Limb (tissue), 2 donors: ENCODE results near the gene VIPR2.

Experiments
- DNase-seq, 2 donors: peaks; one replicate each; pipeline ENCODE4 v3.0.0-alpha.2; 2016; ENCODE audit errors: extremely low spot score in 2 of 2

Gene VIPR2

DNA sequence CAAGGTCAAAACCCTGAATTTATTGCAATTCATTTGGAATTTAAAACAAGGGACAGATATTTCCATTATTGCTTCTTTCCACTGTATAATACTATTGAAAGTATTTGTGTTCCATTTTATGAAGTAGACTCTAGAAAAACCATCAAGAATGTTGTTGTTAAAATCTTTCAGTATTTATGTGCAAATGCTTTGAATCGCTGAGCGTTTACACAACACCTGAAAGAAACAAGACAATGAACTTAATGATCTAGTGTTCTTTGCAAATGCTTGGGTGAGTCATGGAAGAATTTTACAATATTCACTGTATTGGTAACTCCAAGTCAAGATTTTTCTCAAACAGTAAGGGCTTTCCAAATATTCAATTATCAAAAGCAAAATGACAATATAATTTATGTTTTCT lies 97.1 kb downstream of the VIPR2 start:
- no peak for DNase-seq

DNA sequence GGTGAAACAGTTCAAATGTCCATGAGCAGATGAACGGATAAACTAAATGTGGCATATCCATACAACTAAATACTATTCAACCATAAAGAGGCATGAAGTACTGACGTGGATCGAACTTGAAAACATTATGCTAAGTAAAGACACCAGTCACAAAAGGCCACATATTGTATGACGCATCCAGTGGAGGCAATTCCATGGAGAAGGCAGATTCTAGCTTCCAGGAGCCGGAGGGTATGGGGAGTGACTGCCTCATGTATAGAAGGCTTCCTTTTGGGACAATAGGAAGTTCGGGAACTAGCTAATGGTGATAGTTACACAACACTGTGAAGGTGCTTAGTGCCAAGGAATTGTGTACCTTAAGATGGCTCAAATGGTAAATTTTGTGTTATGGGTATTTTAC lies 98.4 kb downstream of the VIPR2 start:
- no peak for DNase-seq

DNA sequence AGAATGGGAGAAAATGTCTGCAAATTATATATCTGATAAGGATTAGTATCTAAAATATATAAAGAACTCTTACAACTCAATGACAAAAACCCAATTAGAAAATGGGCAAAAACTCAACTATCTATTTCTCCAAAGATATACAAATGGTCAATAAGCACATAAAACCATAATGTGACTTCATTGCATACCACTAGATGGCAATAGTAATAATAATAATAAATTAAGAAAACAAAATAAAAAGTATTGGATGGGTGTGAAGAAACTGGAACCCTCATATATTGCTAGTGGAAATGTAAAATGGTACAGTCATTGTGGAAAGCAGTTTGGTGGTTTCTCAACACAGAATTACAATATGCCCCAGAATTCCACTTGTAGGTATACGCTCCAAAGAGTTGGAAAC lies 98.8 kb downstream of the VIPR2 start:
- no peak for DNase-seq

DNA sequence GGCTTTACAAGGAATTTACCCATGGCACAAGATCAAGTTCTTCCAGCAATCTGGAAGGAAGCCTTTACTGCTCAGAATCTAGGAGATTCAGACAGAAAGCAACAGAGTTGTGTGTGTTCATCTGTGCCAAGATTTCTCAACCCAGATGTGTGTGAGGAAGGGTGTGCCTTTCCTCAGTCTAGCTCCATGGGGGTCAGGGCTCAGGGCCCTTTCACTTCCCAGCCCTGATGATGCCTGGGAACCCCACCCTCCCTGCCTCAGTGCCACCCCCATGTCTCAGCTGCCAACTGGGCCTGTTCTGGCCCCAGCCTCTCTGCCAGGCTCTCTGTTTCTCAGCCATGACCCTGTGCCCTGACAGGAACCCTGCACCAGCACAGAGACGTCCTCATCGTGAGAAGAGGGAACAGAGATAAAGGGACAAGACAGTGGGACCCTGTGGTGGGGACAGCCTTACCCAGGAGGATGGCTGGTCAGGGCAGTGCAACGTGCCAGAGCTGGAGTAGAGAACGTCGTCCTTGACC lies 102.0 kb downstream of the VIPR2 start:
- no peak for DNase-seq

DNA sequence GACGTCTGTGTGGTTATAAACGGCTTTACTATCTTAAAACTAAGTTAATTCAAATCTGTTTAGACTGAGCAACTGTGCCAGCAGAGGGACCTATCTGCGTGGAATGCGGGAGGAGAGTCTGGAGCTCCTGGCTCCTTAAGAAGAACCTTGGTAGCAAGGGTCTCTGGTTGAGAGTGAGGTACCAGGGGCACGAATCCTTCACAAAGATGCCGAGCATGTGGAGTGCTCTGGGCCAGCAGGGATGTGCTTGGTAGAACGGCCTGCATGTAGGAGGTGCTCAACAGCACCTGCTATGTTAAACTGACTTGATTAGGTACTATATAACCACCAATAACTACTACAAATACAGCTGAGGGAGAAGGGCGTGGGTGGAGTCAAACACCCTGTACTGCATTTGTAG lies 102.6 kb downstream of the VIPR2 start:
- peak in 1 of 2 donors; percentile 8 for DNase-seq

DNA sequence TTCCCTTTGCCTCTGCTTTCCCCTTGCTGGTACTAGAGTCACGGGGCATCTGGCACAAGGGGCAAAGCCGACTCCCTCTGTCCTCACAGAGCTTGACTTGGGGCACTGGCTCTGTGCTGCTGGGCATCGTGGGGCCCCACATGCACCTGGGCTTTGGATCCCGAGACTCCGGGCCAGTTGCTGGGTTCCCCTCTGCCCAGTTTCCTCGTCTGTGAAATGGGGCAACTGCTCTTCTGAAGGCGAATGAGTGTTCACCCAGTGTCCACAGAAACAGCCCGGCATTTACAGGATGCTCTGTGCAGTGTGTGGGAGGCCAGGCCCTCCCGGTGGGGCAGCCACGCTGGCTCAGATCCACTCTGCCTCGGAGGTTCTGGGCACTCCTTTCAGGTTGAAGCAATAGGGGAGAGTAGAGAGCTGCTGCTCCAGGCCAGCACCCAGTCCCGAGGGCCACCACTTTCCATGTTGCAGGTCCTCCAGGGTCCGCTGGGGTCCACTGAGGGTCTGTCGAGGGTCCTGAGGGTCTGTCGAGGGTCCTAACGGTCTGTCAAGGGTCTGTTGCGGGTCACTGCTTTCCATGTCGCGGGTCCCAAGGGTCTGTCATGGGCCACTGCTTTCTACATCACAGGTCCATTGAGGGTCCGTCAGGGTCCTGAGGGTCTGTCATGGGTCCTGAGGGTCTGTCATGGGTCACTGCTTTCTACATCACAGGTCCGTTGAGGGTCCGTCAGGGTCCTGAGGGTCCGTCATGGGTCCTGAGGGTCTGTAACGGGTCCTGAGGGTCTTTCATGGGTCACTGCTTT lies 103.6 kb downstream of the VIPR2 start:
- DNase-seq = peak in 1 of 2 donors; percentile 19

DNA sequence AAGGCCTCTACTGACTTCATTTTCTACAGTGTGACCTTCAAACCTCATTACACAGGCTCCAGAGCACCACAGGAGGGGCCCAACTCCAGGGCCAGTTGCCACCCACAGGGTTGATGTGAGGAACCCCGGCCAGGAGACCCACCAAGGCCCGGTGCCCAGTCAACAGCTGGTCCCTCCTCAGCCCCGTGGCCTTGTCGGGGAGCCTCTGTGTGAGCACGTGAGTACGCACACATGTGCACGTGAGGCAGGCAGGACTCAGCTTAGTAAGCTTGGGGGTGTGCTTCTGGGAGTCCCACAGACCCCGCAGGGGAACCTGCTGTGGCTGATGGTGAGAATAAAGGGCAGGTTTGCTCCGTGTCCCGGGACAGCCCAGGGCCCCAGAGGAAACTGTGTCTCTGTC lies 104.5 kb downstream of the VIPR2 start:
- DNase-seq = peak in 1 of 2 donors; percentile 11

DNA sequence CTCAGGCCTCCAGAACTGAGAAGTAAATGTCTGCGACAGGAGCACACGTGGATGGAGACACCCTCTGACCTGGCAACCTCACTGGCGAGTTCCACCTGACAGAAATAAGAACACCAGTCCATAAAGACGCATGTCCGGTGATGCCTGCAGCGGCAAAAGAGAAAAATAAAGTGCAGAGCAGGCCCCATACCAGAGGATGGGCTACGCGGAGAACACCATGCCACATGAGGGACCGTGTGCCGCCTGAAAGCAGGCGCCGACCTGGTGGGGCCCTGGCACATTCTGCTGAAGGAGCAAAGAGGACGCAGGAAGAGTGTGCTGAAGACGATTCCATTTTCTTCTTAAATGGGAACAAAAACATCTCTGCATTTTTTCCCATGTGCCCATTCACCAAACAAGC lies 105.0 kb downstream of the VIPR2 start:
- peak in 1 of 2 donors; percentile 11 for DNase-seq

DNA sequence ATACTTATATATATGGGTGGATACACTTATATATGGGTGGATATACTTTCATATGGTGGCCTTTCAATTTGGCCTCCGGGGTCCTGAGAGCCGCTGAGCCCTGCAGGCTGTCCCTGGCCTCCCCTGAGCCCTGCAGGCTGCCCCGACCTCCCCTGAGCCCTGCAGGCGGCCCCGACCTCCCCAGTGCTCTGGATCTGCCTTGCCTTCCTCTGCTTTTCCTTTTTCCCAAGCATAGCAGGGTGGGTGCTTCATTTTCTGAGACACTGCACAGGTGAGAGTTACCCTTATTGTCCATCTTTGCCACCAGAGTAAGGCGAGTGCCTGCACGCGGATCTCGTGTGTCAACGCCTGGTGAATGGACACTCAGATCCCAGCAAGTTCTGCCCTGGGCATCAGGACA lies 106.6 kb downstream of the VIPR2 start:
- peak in 1 of 2 donors; percentile 11 for DNase-seq

DNA sequence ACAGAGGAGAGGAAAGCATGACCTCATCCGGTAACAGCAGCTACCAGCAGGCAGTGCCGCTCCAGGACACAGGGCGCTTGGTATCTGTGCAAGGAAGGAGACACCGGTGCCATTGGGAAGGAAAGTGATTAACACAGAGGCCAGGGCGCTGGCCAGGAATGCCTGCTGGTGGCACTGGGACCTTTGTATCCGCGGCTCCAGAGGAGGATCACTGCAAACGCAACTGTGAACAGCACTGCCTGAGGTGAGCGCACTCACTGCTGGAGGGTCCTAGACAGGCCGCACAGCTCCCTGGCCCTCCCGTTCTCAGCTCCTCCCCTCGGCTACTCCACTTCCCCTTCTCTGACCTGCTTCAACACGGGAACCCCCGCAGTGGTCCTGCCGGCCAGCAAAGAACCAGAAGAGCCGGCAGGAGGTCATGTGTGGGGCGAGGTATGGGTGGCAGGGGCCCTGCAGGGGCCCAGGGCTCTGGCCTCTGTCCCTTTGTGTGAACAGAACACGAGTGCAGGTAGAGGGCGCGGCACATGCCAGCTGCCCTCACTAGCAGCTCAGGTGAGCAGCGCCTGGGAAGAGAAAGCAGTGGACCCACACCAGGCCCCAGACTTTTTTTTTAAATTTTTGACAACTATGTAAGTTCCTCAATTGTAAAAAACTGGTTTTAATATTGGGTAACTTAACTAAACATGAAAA lies 107.6 kb downstream of the VIPR2 start:
- peak in 1 of 2 donors; percentile 23 for DNase-seq

DNA sequence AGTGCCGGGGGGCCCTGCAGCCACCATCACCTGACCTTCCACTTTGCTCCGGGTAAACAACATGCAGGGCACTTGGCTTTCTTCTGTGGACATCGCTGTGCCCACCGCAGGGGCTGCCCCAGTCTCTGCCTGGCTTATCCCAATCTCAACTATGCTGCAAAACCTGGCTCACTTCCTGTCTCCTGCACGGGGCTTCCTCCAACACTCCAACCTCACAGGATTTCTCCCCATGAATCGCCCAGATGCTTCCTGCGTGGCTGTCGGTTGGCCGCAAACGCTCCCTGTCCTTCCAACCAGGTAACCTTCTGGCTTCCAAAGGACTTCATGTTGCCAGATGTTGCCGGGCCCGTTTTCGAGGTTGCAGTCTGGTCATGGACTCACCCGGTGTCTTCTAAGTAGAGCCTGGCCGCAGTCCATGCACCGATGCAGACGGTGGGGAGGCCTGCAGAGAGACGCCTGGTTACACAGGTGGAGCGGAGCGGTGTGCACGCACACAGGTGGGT lies 109.0 kb downstream of the VIPR2 start:
- DNase-seq = peak in 1 of 2 donors; percentile 9

DNA sequence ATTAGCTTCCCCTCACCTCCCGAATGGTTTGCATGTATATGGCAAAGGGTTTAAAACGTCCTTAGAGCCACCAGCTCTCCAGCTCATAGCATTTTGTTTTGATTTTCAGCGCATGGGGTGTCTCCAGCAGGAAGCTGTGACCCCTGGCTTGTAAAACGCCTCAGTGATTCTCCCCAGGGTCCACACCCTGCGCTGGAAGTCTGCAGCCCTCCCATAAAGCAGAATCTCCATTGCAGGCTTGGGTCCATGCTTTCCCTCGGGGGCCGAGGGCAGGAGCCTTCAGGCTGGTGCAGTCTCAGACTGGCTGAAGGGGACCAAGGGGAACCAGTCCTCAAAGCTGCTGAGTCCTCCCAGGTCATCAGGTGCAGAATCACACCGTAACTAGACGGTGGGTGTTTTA lies 109.7 kb downstream of the VIPR2 start:
- no peak for DNase-seq

DNA sequence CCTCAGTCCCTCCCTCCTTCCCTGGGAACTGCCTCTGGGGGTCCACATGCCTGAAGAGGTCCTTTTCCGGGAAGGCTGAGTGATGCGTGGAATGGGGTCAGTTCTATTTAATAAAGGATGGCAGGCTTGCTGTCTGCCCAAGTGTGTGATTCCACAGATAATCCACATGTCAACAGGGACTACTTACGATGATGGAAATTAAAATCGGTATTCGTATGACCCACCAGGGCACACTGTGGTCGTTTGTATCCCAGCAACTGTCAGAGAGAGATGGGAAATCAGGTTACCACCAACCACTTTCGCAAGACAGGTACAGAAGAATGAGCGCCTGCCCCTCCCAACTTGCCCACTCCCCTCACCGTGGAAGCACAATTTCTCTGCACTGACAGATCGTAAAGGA lies 110.3 kb downstream of the VIPR2 start:
- no peak for DNase-seq

DNA sequence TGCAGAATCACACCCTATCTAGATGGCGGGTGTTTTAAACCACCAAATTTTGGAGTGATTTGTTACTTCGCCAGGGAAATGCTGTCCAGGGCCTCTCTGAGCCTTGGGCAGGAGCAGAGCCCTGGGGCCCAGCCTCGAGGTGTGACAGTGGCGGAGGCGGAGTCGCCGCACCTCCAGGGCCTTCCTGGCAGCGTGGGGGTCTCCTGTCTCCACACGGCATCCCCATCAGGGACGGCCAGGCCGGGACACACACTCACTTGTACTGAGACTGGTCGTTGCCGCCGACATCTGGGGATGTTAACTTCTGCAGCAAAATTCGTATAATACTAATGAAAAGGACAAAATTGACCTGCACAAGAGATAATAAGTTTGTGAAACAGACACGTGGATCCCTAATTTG lies 110.7 kb downstream of the VIPR2 start:
- no peak for DNase-seq

DNA sequence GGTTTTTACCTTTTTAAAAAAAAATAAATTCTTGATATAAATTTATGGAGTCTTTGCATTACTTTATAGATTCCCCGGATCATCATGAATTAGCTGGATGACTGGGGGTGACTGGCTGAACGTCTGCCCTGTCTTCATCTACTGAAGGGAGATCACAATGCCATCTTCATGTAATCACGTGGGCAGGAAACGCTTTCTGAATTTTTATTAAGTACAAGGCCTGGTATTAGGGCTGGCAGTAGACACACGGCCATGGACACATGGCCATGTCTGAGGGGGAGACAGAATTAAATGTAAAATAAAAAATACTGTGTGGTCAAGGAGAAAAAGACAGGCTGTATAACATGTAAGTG lies 111.2 kb downstream of the VIPR2 start:
- no peak for DNase-seq

DNA sequence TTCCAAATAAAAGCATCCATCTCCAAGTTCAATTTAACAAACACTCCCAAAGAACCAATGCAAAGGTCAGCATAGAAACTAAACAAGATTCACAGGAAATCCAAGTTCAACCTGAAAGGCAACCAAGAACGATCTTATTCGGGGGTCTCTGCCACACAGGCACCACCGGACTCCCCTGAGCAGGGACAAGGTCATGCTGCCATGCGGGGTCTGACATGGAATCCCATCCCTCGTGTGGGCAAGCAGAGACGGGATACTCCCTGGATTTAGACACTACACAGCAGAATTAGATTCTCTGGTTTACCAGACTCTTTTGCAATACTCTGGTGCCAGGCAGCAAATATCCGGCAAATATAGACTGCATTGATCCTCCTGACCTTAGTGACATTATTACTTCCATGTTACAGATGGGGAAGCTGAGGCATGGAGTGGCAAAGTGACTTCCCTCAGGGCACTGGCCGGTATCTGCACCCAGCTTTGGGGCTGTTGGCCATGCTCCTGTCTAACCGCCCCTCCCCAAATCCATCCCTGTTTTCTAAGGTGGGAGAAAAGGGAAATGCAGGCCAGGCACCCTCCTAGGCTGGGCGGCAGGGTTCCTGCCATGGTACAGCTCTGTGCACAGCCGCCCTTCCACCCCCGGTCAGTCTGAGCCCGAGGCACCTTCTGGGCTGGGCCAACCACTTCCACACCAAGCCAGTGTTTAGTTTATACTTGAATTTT lies 111.8 kb downstream of the VIPR2 start:
- DNase-seq = no peak

DNA sequence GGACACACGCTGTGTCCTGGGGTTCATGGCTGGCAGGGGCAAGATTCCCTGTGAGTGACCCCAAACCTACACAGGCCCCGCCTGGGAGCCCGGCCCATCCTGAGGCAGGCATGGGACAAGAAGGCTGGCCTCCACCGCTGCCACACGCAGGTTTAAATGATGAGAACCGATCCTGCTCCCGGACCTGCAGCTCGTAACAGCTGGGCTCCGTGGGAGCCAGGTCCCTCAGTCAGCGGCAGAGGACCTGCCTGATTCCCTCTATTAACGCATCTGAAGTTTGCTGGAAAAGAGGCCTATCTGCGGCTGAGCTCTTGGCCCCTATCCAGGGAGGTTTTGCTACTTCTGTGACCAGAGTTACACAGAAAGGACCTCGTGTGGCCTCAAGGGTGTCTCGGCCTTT lies 112.3 kb downstream of the VIPR2 start:
- DNase-seq = no peak

DNA sequence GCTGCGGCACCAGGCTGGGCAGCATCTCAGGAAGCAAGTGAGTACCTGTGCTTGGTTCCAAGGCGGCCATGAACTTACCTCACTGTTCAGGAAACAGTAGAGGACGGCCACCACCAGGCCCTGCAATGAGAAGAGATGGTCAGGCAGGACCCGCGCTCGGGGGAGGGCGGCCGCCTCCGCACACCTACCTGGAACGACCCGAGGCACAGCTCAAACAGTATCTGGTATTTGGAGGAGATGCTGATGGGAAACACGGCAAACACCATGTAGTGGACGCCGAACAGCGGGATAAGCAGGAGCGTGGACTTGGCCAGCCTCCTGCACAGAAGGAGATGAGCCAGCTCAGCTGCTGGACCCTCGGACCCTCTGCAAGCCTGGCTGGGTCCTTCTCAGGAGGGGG lies 112.9 kb downstream of the VIPR2 start:
- no peak for DNase-seq

DNA sequence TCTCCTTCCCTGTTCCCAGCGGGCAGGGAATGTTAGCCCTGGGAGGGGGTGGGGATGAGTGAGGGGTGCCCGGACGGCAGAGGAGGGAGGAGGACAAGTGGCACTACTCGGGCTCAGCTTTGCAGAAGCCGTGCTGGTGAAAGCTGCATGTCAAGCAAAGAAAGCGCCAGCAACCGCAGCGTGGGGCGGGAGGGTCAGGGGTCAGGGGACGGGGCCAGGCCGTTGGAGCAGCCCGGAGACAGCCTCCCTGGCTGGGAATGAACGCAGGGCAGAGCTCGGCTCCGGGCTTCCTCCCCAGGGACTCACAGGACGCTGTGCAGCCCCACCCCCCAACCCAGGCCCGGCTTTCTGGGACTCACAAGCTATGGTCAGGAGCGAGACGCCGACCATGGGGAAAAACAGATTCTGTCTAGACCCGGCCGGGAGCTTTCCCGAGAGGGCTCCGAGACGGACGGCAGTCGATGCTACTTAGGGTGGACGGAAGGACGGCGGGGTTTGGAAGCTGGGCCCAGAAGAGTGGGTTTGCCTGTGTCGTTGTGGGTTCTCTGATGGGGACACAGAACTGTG lies 113.4 kb downstream of the VIPR2 start:
- DNase-seq = no peak

DNA sequence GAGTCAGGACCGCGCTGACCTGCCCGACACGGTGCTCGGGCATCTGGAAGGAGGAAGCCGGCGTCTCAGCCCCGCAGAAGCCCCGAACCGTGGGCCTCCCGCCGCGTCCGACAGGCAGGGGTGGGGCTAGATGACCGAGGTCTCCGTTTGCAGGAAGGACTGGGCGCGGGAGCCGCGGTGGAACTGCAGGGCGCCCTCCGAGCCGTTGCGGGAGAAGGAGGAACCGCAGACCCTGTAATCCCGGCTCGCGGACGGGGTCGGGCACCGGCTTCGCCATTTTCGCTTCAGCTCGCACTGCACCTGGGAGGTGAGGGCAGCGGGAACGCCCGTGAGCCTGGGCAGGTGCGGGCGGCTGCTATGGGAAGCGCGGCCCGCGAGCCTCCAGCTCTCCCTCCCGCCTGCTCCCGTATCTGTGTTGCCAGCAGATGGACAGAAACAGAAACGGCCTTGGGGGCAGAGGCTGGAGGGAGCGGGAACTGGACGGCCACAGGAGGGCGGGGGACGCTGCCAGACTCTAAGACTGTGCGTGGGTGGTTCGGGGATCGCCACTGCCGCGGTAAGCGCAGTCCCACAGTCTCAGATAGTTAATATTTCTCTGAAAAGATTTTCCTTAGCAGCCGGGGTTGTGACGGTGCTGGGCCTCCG lies 114.1 kb downstream of the VIPR2 start:
- DNase-seq = peak in 1 of 2 donors; percentile 72
